ENCODE measurements around the gene NKIRAS1.
A peak's percentile ranks its signal among the peaks of the same experiment; 100 is the strongest.

NKIRAS1 gene

GRCh38 chr3:23916886-23917678, at the start of gene NKIRAS1, which contains the start of gene RPL15:
NKIRAS1 (minus strand) TSS chr3:23916990; CDS start chr3:23910904, 6,086 bp downstream.
RPL15 (plus strand) TSS chr3:23917132; CDS start chr3:23917860, 728 bp downstream.
- DNase-seq: peak; percentile 97

- DNase-seq: no peak
Observed at GRCh38 chr3:23966328-23966727, 49.5 kb upstream of the NKIRAS1 start.

- no peak for DNase-seq
Observed at GRCh38 chr3:23964537-23965235, 47.9 kb upstream of the NKIRAS1 start.

GRCh38 chr3:23961913-23962312, 45.1 kb upstream of the NKIRAS1 start:
- no peak for DNase-seq

- DNase-seq: no peak
Observed at GRCh38 chr3:23961066-23961465, 44.3 kb upstream of the NKIRAS1 start.

- DNase-seq: no peak
Observed at GRCh38 chr3:23960649-23961048, 43.9 kb upstream of the NKIRAS1 start.

- DNase-seq: no peak
Observed at GRCh38 chr3:23959135-23959900, 42.5 kb upstream of the NKIRAS1 start.

- no peak for DNase-seq
Observed at GRCh38 chr3:23956701-23957100, 39.9 kb upstream of the NKIRAS1 start.

- no peak for DNase-seq
Observed at GRCh38 chr3:23954144-23954543, 37.4 kb upstream of the NKIRAS1 start.

GRCh38 chr3:23953523-23953922, 36.7 kb upstream of the NKIRAS1 start:
- DNase-seq: no peak

- DNase-seq: no peak
Observed at GRCh38 chr3:23952646-23953045, 35.9 kb upstream of the NKIRAS1 start.

- DNase-seq: no peak
Observed at GRCh38 chr3:23950293-23950692, 33.5 kb upstream of the NKIRAS1 start.

- DNase-seq: no peak
Observed at GRCh38 chr3:23949784-23950183, 33.0 kb upstream of the NKIRAS1 start.

- no peak for DNase-seq
Observed at GRCh38 chr3:23948761-23949160, 32.0 kb upstream of the NKIRAS1 start.

- peak; percentile 98 for DNase-seq
Observed at GRCh38 chr3:23945913-23946687, 29.3 kb upstream of the NKIRAS1 start.

GRCh38 chr3:23945663-23945912, 28.8 kb upstream of the NKIRAS1 start:
- DNase-seq: no peak

GRCh38 chr3:23944861-23945662, 28.3 kb upstream of the NKIRAS1 start, which contains the start of gene NR1D2:
NR1D2 (plus strand) TSS chr3:23945286; CDS start chr3:23945579, 293 bp downstream.
- DNase-seq: peak; percentile 79

- DNase-seq: no peak
Observed at GRCh38 chr3:23944007-23944783, 27.4 kb upstream of the NKIRAS1 start.

- no peak for DNase-seq
Observed at GRCh38 chr3:23942546-23942945, 25.8 kb upstream of the NKIRAS1 start.

GRCh38 chr3:23941440-23941839, 24.6 kb upstream of the NKIRAS1 start:
- DNase-seq: no peak

- DNase-seq: no peak
Observed at GRCh38 chr3:23940775-23941174, 24.0 kb upstream of the NKIRAS1 start.
